DOHH2 (cell line): ENCODE data around the gene THBS3.

Source experiments
- H3F3A ChIP-seq: fragments of 200-600 bp; sonication (generic), shearing (Covaris generic); 2 replicates; pipeline ENCODE4 v1.6.0; 2016; ENCODE audit warnings: antibody characterized with exemption, mild to moderate bottlenecking; ENCODE audit not compliant: control insufficient read depth, insufficient read depth
- H3K27ac ChIP-seq: fragments of 200-600 bp; sonication (generic); 2 replicates; pipeline ENCODE4 v1.5.1; 2014; ENCODE audit warnings: low read depth, mild to moderate bottlenecking, low read length, moderate library complexity
- H3K27me3 ChIP-seq: fragments of 200-600 bp; sonication (generic); 2 replicates; pipeline ENCODE4 v1.6.1; 2014; ENCODE audit warnings: mild to moderate bottlenecking, low read length, mixed read lengths; ENCODE audit not compliant: control insufficient read depth
- H3K36me3 ChIP-seq: fragments of 200-600 bp; sonication (generic); 2 replicates; pipeline ENCODE4 v1.6.1; 2014; ENCODE audit warnings: mild to moderate bottlenecking, low read length, moderate library complexity, mixed read lengths; ENCODE audit not compliant: control insufficient read depth
- H3K4me1 ChIP-seq: fragments of 200-600 bp; sonication (generic); 2 replicates; pipeline ENCODE4 v1.6.1; 2014; ENCODE audit warnings: mild to moderate bottlenecking, low read length, mixed read lengths; ENCODE audit not compliant: control insufficient read depth
- H3K4me2 ChIP-seq: fragments of 200-600 bp; sonication (generic); 2 replicates; pipeline ENCODE4 v1.6.0; 2014; ENCODE audit warnings: mild to moderate bottlenecking, low read length, moderate library complexity
- H3K4me3 ChIP-seq: fragments of 200-600 bp; sonication (generic); 2 replicates; pipeline ENCODE4 v1.5.1; 2014; ENCODE audit warnings: mild to moderate bottlenecking, low read length, mixed read lengths
- H3K79me2 ChIP-seq: fragments of 200-600 bp; sonication (generic); 2 replicates; pipeline ENCODE4 v1.6.1; 2014; ENCODE audit warnings: mild to moderate bottlenecking, low read length, mixed read lengths; ENCODE audit not compliant: control insufficient read depth
- H3K9me2 ChIP-seq: fragments of 200-600 bp; sonication (generic); replicated peaks from 2 replicates; pipeline ENCODE4 v1.6.1; 2014; ENCODE audit warnings: mild to moderate bottlenecking, low read length, mixed read lengths; ENCODE audit not compliant: control insufficient read depth
- H3K9me3 ChIP-seq: fragments of 200-600 bp; sonication (generic); 2 replicates; pipeline ENCODE4 v1.6.1; 2014; ENCODE audit warnings: antibody characterized with exemption, low read length, mixed read lengths; ENCODE audit not compliant: control insufficient read depth, insufficient read depth
- H4K20me1 ChIP-seq: fragments of 200-600 bp; sonication (generic); 2 replicates; pipeline ENCODE4 v1.6.0; 2014; ENCODE audit warnings: low read depth, mild to moderate bottlenecking, antibody characterized with exemption, low read length, moderate library complexity; ENCODE audit not compliant: control insufficient read depth, insufficient read depth
- CTCF ChIP-seq: fragments of 200-600 bp; sonication (generic); IDR thresholded peaks from one replicate; pipeline ENCODE4 v1.5.1; 2014; ENCODE audit warnings: antibody characterized with exemption, mild to moderate bottlenecking, low read depth, low read length; ENCODE audit not compliant: poor library complexity, severe bottlenecking
- EZH2phosphoT487 ChIP-seq: fragments of 200-600 bp; sonication (generic); IDR thresholded peaks from 2 replicates; pipeline ENCODE4 v1.6.1; 2017; ENCODE audit warnings: borderline replicate concordance, mild to moderate bottlenecking, antibody characterized with exemption, low read length, moderate library complexity, mixed read lengths

THBS3 gene

DNA sequence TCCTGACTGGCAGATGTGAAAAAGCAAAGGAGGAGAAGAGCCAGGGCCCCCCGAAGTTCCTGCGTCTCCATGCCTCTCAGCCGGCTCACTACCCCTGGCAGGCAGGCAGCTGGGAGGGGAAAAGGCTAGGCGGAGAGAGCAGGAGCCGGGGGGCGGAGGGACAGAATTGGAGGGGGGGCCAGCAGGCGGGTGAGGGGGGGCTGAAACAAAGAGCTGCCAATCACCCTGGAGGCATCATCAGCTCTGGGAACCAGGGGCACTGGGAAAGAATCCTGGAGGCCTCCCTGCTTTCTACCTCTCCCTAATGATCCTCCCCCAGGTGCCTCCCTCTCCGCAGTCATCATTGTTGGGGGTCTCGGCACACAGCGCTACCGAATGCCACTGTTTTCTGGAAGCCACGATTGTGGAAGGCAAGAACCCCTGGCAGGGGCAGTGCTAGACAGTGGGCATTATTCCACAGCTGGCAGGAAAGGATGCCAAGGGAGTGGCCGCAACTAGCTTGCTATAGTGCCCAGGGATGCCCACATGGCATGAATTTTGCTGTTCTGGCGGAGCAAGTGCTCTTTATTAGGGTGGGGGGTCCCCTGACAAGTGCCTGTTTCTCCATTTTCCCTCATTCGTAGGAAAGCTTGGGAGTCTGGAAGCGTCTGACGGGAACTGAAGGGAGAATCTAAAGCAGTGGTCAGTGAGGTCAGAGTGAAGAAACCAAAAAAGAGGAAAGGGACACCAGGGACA lies at the start of gene THBS3:
Gene THBS3 (minus strand): TSS at position 92 of the 735 bp plus-strand sequence. CDS start 21 bp downstream, at position 71.
- peaks cover 4% of the 10 kb centered on the region for H3K36me3 ChIP-seq
- peaks cover 11% of the 10 kb centered on the region for H3K79me2 ChIP-seq
- H3K27ac ChIP-seq: peak within 1 kb of the TSS; percentile 76
- no peaks in the 10 kb centered on the region for H3K9me3 ChIP-seq
- no peaks in the 10 kb centered on the region for H3K27me3 ChIP-seq
- TF ChIP-seq EZH2phosphoT487 (no peak), CTCF (no peak)
- H4K20me1 ChIP-seq: no peaks in the 10 kb centered on the region
- H3K4me1 ChIP-seq: peaks cover 36% of the 10 kb centered on the region
- peak within 1 kb of the TSS; percentile 97 for H3K4me3 ChIP-seq
- no peaks in the 10 kb centered on the region for H3K9me2 ChIP-seq
- H3F3A ChIP-seq: peaks cover 5% of the 10 kb centered on the region
- H3K4me2 ChIP-seq: peak within 1 kb of the TSS; percentile 93

GRCh38 chr1:155256058-155256852 lies 48.6 kb upstream of the THBS3 start:
- peaks cover 10% of the 10 kb centered on the region; the same call in 1 of the 2 replicates for H3F3A ChIP-seq
- no peaks in the 10 kb centered on the region for H3K9me3 ChIP-seq
- peaks cover 36% of the 10 kb centered on the region for H3K4me1 ChIP-seq
- no peak overlapping the region for H3K27ac ChIP-seq
- peak overlapping the region; percentile 98 for H3K4me2 ChIP-seq
- TF ChIP-seq EZH2phosphoT487: no peak
- no peak for TF ChIP-seq CTCF
- peak overlapping the region; percentile 95 for H3K4me3 ChIP-seq
- no peaks in the 10 kb centered on the region for H3K27me3 ChIP-seq
- no peaks in the 10 kb centered on the region for H4K20me1 ChIP-seq
- peaks cover 40% of the 10 kb centered on the region for H3K36me3 ChIP-seq
- no peaks in the 10 kb centered on the region for H3K9me2 ChIP-seq
- H3K79me2 ChIP-seq: peaks cover 25% of the 10 kb centered on the region

DNA sequence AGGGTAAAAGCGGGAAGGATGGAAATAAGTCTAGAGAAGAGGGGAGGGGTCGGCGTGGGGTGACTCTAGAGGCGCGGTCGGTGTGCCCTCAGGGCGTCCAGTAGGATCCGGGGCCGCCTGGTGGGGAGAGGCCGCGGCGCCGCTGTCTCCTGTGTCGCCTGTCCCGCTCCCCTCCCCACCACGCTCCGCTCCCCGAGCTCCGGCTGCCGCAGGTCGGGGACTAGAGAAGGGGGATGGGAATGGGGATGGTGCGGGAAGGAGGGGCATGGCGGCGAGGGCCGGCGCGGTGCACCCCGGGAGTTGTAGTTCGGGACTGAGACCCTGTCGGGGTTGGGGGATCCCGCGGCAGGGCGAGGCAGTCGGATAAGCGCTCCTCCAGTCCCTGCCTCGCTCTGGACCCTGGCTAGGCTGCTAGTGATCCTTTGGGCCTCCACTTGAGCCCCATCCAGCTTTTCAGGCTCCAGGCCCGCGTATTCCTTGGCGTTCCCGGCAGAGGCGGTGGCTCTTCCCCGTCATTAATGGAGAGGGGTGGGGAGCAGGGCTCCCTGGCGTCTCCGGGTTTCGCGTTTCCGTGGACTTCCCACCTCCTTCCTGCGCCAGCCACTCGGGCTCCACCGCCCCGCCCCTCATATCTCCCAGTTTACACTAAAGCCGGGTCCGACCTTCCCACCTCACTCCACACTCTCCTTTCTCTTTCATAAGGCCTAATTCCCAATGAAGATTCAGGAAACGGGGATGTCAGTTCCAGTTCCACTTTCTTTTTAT lies 47.7 kb upstream of the THBS3 start, which contains the start of gene ENTREP3:
Gene ENTREP3 (minus strand): TSS at position 241 of the 765 bp plus-strand sequence. CDS start 606 bp downstream, outside the sequence.
- H3K27ac ChIP-seq: peak within 1 kb of the TSS; percentile 32; the same call in 1 of the 2 replicates
- peaks cover 33% of the 10 kb centered on the region for H3K4me1 ChIP-seq
- TF ChIP-seq CTCF: no peak
- no peak for TF ChIP-seq EZH2phosphoT487
- peak within 1 kb of the TSS; percentile 98 for H3K4me2 ChIP-seq
- H3K9me3 ChIP-seq: no peaks in the 10 kb centered on the region
- H3K36me3 ChIP-seq: peaks cover 38% of the 10 kb centered on the region
- peak within 1 kb of the TSS; percentile 95 for H3K4me3 ChIP-seq
- no peaks in the 10 kb centered on the region for H3K9me2 ChIP-seq
- H4K20me1 ChIP-seq: no peaks in the 10 kb centered on the region
- no peaks in the 10 kb centered on the region for H3K27me3 ChIP-seq
- peaks cover 11% of the 10 kb centered on the region; the same call in 1 of the 2 replicates for H3F3A ChIP-seq
- peaks cover 17% of the 10 kb centered on the region for H3K79me2 ChIP-seq
